AG09319 (cell line): Measurements from ENCODE around the gene CGB8.
"Not testable (repeated sequence)": the region's sequence is repeated elsewhere in the genome, so short reads cannot be mapped to it uniquely, and the experiment has no call there.

Source experiments
- DNase-seq: peaks from one replicate; pipeline ENCODE4 v3.0.0-alpha.2; 2010; ENCODE audit warnings: low read depth; ENCODE audit errors: extremely low read depth
- TF ChIP-seq, protein P1 (sequence below): IDR thresholded peaks from 2 replicates; pipeline ENCODE4 v1.5.1; 2011; ENCODE audit warnings: low read depth, mild to moderate bottlenecking, inconsistent platforms, low read length, moderate library complexity

CGB8 gene

DNA sequence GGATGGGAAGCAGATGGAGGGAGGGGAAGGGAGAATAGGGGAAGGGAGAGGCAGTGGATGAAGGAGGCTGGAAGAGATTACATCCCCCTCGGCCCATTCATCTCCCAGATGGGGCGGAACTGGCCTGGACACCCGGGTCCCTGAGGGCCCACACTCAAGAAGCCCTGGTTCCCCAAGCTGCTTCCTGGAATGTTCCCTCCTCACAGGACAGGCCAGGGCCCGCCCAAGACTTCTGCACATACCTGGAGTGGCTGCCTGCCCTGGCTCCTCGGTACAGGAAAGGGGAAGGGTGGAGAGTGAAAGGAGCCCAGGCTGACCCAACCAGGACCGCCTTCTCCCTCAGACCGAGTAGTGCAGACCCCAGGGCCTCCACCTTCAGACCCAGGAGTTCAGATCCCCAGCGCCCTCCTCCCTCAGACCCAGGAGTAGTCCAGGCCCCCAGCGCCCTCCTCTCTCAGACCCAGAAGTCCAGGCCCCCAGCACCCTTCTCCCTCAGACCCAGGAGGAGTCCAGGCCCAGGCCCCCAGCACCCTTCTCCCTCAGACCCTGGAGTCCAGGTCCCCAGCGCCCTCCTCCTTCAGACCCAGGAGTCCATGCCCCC is 15.2 kb upstream of the CGB8 start:
- TF ChIP-seq, protein P1, sequence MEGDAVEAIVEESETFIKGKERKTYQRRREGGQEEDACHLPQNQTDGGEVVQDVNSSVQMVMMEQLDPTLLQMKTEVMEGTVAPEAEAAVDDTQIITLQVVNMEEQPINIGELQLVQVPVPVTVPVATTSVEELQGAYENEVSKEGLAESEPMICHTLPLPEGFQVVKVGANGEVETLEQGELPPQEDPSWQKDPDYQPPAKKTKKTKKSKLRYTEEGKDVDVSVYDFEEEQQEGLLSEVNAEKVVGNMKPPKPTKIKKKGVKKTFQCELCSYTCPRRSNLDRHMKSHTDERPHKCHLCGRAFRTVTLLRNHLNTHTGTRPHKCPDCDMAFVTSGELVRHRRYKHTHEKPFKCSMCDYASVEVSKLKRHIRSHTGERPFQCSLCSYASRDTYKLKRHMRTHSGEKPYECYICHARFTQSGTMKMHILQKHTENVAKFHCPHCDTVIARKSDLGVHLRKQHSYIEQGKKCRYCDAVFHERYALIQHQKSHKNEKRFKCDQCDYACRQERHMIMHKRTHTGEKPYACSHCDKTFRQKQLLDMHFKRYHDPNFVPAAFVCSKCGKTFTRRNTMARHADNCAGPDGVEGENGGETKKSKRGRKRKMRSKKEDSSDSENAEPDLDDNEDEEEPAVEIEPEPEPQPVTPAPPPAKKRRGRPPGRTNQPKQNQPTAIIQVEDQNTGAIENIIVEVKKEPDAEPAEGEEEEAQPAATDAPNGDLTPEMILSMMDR = no peak

DNA sequence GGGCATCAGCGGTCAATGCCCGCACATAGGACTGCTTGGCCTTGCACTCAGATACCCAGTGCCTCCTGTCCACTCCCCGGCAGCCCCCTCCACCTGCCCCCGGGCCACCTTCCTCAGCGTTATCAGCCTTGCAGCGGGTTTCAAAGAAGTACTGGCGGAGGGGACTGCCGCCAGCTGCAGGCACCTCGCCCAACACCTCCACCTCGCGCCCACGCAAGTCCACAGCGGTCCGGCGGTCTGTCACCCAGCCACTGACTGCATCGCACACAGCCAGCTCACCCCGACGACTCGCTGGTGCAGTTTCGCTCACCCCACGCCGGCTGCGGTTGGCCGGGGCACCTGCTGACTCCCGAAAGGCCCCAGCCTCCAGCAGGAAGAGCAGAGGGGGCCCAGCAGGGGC is 12.5 kb upstream of the CGB8 start:
- TF ChIP-seq, protein P1 = no peak
- DNase-seq = no peak

More for the DNA sequence above, 15.2 kb upstream of the CGB8 start:
- DNase-seq = no peak

DNA sequence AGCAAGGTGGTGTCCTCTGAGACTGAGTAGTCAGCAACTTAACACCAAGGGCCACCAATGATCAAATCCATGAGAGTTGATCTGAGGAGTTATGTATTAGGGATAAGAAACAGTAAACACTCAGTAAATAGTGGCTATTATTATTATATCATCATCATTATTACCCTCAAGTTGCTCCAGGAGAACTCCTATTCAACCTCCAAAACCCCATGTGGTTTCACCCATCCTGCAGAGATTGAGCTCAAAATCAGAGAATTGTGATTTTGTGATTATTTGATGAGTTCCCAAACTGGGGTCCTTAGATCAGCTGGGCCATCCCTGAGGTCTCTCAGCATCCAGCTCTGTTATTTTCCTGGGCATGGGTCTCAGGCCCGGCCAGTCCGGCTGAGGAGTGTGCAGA is 12.1 kb upstream of the CGB8 start:
- TF ChIP-seq, protein P1 = no peak
- no peak for DNase-seq

DNA sequence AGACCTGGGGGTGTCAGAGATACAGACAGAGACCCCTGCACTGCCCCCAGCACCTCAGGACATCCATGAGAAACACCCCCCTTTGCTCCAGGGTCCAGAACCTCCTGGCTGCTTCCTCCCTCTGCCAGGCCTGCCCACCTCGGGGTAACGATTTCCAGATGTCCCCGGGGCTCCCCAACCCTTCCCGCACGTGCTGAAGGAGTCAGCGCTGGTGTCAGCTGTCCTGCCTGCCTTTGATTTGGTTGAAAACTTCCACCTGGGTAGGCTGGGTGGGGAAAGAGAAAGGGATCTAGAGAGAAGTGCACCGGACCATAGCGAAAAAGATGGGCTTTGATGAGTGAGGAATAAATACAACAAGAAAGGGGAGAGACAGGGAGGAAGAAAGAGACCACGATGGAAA is 10.1 kb upstream of the CGB8 start:
- TF ChIP-seq, protein P1 = no peak
- no peak for DNase-seq

DNA sequence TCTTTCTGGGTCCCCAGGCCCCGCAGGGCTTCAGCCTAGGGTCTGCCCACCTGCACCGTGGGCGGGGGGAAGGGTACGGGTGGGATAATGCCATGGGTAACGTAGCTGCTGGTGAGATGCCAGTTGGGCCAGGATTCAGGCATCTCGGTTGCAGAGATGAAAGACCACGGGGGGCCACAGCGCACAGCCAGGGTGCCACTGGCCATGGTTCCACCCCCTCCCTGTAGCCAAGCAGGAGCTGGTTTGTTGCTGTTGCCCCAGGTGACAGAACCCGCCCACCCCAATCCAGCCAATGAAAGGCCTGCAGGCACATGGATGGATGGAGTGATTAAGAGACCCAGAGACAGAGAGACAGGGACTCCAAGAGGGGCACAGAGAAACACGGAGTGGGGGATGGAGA is 9.7 kb upstream of the CGB8 start:
- DNase-seq = no peak
- TF ChIP-seq, protein P1 = no peak

DNA sequence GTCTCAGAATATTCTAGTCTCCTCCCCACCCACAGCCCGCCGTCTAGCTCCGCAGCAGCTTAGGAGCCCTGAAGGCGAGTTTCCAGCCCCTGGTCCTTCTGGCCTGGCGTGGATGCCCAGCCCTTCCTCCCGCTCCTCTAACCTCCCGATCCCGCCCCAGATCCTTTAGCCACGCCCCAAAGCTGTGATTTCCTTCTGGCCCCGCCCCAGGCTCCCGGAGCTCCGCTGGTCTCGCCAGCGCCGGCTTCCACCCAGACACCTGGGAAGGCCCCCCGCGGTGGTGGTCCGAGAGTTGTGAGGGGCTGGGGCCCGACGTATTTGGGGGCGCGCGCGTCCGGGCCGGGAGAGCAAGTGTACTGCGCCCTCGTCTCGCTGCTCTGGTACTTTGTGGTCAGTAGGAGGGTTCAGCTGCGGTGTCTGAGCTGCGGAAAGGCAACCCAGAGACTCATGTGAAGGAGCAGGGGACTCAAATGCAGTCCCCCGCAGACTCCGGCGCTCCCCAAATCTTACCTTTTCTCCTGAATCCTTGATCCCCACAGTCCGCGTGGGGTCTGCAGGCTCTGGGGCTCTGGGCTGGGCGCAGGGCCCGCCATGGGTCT is 8.8 kb upstream of the CGB8 start, which contains the start of gene CGB7:
CGB7 (minus strand) TSS at position 114 of the 599 bp plus-strand sequence. CDS start 2,374 bp downstream, outside the sequence.
- TF ChIP-seq, protein P1 = no peak
- DNase-seq = no peak

DNA sequence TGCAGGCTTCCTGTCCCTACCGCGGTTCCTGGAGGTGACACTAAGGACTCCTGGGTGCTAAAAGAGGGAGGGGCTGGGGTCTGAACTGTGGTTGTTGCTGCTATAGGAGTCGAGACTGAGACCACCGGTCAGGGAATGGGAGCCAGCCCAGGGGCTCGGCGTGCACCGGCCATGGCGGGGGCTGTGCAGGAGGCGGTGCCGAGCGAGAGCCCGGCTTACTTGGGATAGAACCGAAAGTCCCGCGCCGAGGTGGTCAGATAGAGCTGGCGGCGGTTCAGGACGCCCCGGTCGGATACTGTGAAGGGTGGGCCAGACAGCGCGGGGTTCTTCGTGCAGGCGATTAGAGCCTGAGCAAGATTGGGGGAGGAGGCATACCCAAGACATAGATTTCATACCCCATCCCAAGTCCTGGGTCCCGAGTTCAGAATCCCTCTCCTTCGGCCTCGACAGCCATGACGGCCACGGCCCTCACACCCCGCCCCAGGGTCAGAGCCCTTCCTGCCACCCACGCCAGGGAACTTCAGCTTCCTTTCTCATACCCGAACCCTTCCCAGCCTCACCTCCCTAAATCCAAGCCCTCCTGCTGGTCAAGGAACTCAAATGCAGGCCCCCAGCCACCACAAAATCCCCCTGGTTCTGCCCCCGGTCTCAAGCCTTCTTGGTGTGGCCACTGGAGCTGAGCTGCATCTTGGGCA is 8.1 kb upstream of the CGB8 start:
- not testable (repeated sequence) for DNase-seq
